ENCODE measurements around the gene RYK.

RYK gene

GRCh38 chr3:134148534-134148933, 102.1 kb downstream of the RYK start:
- TF ChIP-seq ZBTB7A (IDR thresholded peaks at IDR 0.05; ENCODE audit: low read depth) (no peak), CEBPB (IDR thresholded peaks at IDR 0.05) (no peak), TEAD4 (IDR thresholded peaks at IDR 0.05) (no peak), USF1 (IDR thresholded peaks at IDR 0.05) (no peak), FOXM1 (IDR thresholded peaks at IDR 0.05; ENCODE audit: borderline replicate concordance, low read depth) (no peak), EP300 (IDR thresholded peaks at IDR 0.05; ENCODE audit: borderline replicate concordance) (no peak), RAD21 (IDR thresholded peaks at IDR 0.05; ENCODE audit: low read depth) (no peak), MAX (IDR thresholded peaks at IDR 0.05) (no peak)

GRCh38 chr3:134147411-134147810, 103.2 kb downstream of the RYK start:
- TF ChIP-seq CREB1 (IDR thresholded peaks at IDR 0.05; ENCODE audit: low read depth) = no peak
- TF ChIP-seq CEBPB (IDR thresholded peaks at IDR 0.05) = no peak
- TF ChIP-seq EP300 (IDR thresholded peaks at IDR 0.05; ENCODE audit: borderline replicate concordance) = no peak
- TF ChIP-seq YY1 (IDR thresholded peaks at IDR 0.05; ENCODE audit: low read depth) = no peak
- no peak for TF ChIP-seq TCF12 (IDR thresholded peaks at IDR 0.05; ENCODE audit: low read depth)
- TF ChIP-seq EGR1 (IDR thresholded peaks at IDR 0.05) = no peak
- no peak for TF ChIP-seq FOXM1 (IDR thresholded peaks at IDR 0.05; ENCODE audit: borderline replicate concordance, low read depth)
- no peak for TF ChIP-seq MAX (IDR thresholded peaks at IDR 0.05)
- no peak for TF ChIP-seq NFIC (IDR thresholded peaks at IDR 0.05)
- no peak for TF ChIP-seq ZBTB7A (IDR thresholded peaks at IDR 0.05; ENCODE audit: low read depth)
- TF ChIP-seq USF1 (IDR thresholded peaks at IDR 0.05) = no peak
- TF ChIP-seq REST (IDR thresholded peaks at IDR 0.05; ENCODE audit: low read depth) = no peak
- TF ChIP-seq TEAD4 (IDR thresholded peaks at IDR 0.05) = no peak
- no peak for TF ChIP-seq RAD21 (IDR thresholded peaks at IDR 0.05; ENCODE audit: low read depth)
- TF ChIP-seq TAF1 (IDR thresholded peaks at IDR 0.05; ENCODE audit: low read depth) = no peak

- TF ChIP-seq EP300 (IDR thresholded peaks at IDR 0.05; ENCODE audit: borderline replicate concordance) (no peak), TAF1 (IDR thresholded peaks at IDR 0.05; ENCODE audit: low read depth) (no peak), YY1 (IDR thresholded peaks at IDR 0.05; ENCODE audit: low read depth) (no peak), TEAD4 (IDR thresholded peaks at IDR 0.05) (no peak), FOXM1 (IDR thresholded peaks at IDR 0.05; ENCODE audit: borderline replicate concordance, low read depth) (no peak), ZBTB7A (IDR thresholded peaks at IDR 0.05; ENCODE audit: low read depth) (no peak), USF1 (IDR thresholded peaks at IDR 0.05) (no peak), CREB1 (IDR thresholded peaks at IDR 0.05; ENCODE audit: low read depth) (no peak), MAX (IDR thresholded peaks at IDR 0.05) (no peak), EGR1 (IDR thresholded peaks at IDR 0.05) (no peak), TCF12 (IDR thresholded peaks at IDR 0.05; ENCODE audit: low read depth) (no peak), RAD21 (IDR thresholded peaks at IDR 0.05; ENCODE audit: low read depth) (no peak), REST (IDR thresholded peaks at IDR 0.05; ENCODE audit: low read depth) (no peak), NFIC (IDR thresholded peaks at IDR 0.05) (no peak), CEBPB (IDR thresholded peaks at IDR 0.05) (no peak)
Measured at GRCh38 chr3:134146666-134147065, 104.0 kb downstream of the RYK start.

- no peak for TF ChIP-seq REST (IDR thresholded peaks at IDR 0.05; ENCODE audit: low read depth)
- no peak for TF ChIP-seq YY1 (IDR thresholded peaks at IDR 0.05; ENCODE audit: low read depth)
- no peak for TF ChIP-seq TCF12 (IDR thresholded peaks at IDR 0.05; ENCODE audit: low read depth)
- no peak for TF ChIP-seq FOXM1 (IDR thresholded peaks at IDR 0.05; ENCODE audit: borderline replicate concordance, low read depth)
- TF ChIP-seq TAF1 (IDR thresholded peaks at IDR 0.05; ENCODE audit: low read depth) = no peak
Measured at GRCh38 chr3:134145183-134145582, 105.5 kb downstream of the RYK start.

All from Ishikawa (cell line).